H1 (cell line): ENCODE measurements around the gene MIER2. TPM values are rescaled to one million over a fixed set of nuclear protein-coding genes. Genes with fewer than 3 reads are reported as not detected.

Source experiments
- CTCF ChIA-PET: fragments of 300-600 bp; sonication (Branson Sonifier 250); formaldehyde crosslinking; loops from one replicate; lab custom pipeline; 2021; ENCODE audit not compliant: partially characterized antibody; lab: Charles Lee
- POLR2A ChIA-PET: fragments of 300-600 bp; sonication (Branson Sonifier 250); formaldehyde crosslinking; loops from one replicate; lab custom pipeline; 2021; ENCODE audit warnings: inconsistent platforms; ENCODE audit not compliant: partially characterized antibody; lab: Charles Lee
- DNase-seq, 2 experiments: peaks; one replicate each; pipeline versions ENCODE4 v3.0.0 to v3.0.0-alpha.2; 2010 to 2022; ENCODE audit warnings: low spot score in 2 of 2, low read depth in 1 of 2, mixed read lengths in 1 of 2
- FAIRE-seq: peaks from 2 replicates; lab custom pipeline; 2011; peaks lifted over from hg19 to GRCh38; lab: Jason Lieb, UNC
- H2AFZ ChIP-seq: 2 replicates; pipeline ENCODE4 v1.8.1; 2012; ENCODE audit warnings: low read length, inconsistent platforms
- H2AK5ac ChIP-seq: 2 replicates; pipeline ENCODE4 v1.6.1; 2013; ENCODE audit warnings: low read depth, low read length
- H2BK120ac ChIP-seq: replicated peaks from 2 replicates; pipeline ENCODE3; 2013; ENCODE audit warnings: low read depth, low read length, inconsistent platforms
- H2BK12ac ChIP-seq: 2 replicates; pipeline ENCODE4 v1.6.1; 2013; ENCODE audit warnings: low read depth, low read length
- H2BK15ac ChIP-seq: 2 replicates; pipeline ENCODE4 v1.6.1; 2013; ENCODE audit warnings: low read length
- H2BK20ac ChIP-seq: 2 replicates; pipeline ENCODE4 v1.6.1; 2013; ENCODE audit warnings: low read length
- H2BK5ac ChIP-seq: 2 replicates; pipeline ENCODE4 v1.6.1; 2013; ENCODE audit warnings: low read depth, low read length
- H3K14ac ChIP-seq: 2 replicates; pipeline ENCODE4 v1.6.1; 2013; ENCODE audit warnings: inconsistent platforms; ENCODE audit not compliant: insufficient read length
- H3K18ac ChIP-seq: 2 replicates; pipeline ENCODE4 v1.6.1; 2013; ENCODE audit warnings: low read length; ENCODE audit errors: extremely low read depth
- H3K23ac ChIP-seq: 2 replicates; pipeline ENCODE4 v1.6.1; 2013; ENCODE audit warnings: inconsistent platforms; ENCODE audit not compliant: insufficient read length
- H3K23me2 ChIP-seq: 2 replicates; pipeline ENCODE4 v1.6.1; 2013; ENCODE audit warnings: low read depth, low read length
- H3K27ac ChIP-seq: 2 replicates; pipeline ENCODE4 v1.6.1; 2011; ENCODE audit warnings: low read depth, low read length, inconsistent platforms
- H3K27me3 ChIP-seq, 4 experiments: replicated peaks in 1 of 4; 1 replicate in 1 of 4; 2 replicates in 3 of 4; pipeline versions ENCODE4 v1.6.1 to v1.8.1; 2011 to 2013; ENCODE audit warnings: low read length in 3 of 4, mild to moderate bottlenecking in 3 of 4, inconsistent platforms in 2 of 4, mixed read lengths in 2 of 4, moderate library complexity in 1 of 4; ENCODE audit not compliant: control insufficient read depth in 3 of 4, insufficient read depth in 3 of 4; ENCODE audit errors: extremely low read depth in 1 of 4
- H3K36me3 ChIP-seq, 4 experiments: 2 replicates each; pipeline versions ENCODE4 v1.6.1 to v1.8.1; 2011 to 2013; ENCODE audit warnings: mild to moderate bottlenecking in 4 of 4, low read length in 3 of 4, moderate library complexity in 2 of 4, control low read depth in 1 of 4, inconsistent platforms in 1 of 4; ENCODE audit not compliant: insufficient read depth in 4 of 4, control insufficient read depth in 2 of 4
- H3K4ac ChIP-seq: replicated peaks from 2 replicates; pipeline ENCODE3; 2013; ENCODE audit warnings: low read length, low read depth, mixed read lengths, inconsistent platforms; ENCODE audit not compliant: insufficient read length
- H3K4me1 ChIP-seq, 4 experiments: replicated peaks in 1 of 4; 1 replicate in 1 of 4; 2 replicates in 3 of 4; pipeline versions ENCODE4 v1.6.1 to v1.8.1; 2011 to 2013; ENCODE audit warnings: low read length in 3 of 4, inconsistent platforms in 2 of 4, mixed read lengths in 1 of 4; ENCODE audit not compliant: insufficient read depth in 4 of 4, control insufficient read depth in 3 of 4
- H3K4me2 ChIP-seq, 2 experiments: 2 replicates each; pipeline versions ENCODE4 v1.6.1 to v1.8.1; 2011 to 2013; ENCODE audit warnings: low read depth in 2 of 2, low read length in 2 of 2, control low read depth in 1 of 2, inconsistent platforms in 1 of 2, mild to moderate bottlenecking in 1 of 2; ENCODE audit not compliant: insufficient read depth in 1 of 2
- H3K4me3 ChIP-seq, 4 experiments: fragments of 200-600, 300-600 bp in 1 of 4; sonication (generic), shearing (Covaris generic), sonication (Bioruptor Twin) in 1 of 4; 2 replicates each; pipeline versions ENCODE4 v1.5.1 to v1.8.1; 2011 to 2016; ENCODE audit warnings: low read length in 4 of 4, low read depth in 3 of 4, control low read depth in 2 of 4, inconsistent platforms in 2 of 4, mild to moderate bottlenecking in 2 of 4, mixed read lengths in 1 of 4, moderate library complexity in 1 of 4; ENCODE audit not compliant: insufficient read depth in 2 of 4; ENCODE audit errors: extremely low read depth in 1 of 4
- H3K56ac ChIP-seq: replicated peaks from 2 replicates; pipeline ENCODE3; 2013; ENCODE audit warnings: low read depth, mild to moderate bottlenecking, mixed read lengths, low read length, inconsistent platforms; ENCODE audit not compliant: insufficient read length
- H3K79me1 ChIP-seq: 2 replicates; pipeline ENCODE4 v1.6.1; 2013; ENCODE audit warnings: low read depth, low read length, control low read depth
- H3K79me2 ChIP-seq, 2 experiments: 2 replicates each; pipeline versions ENCODE4 v1.6.1 to v1.8.1; 2012 to 2013; ENCODE audit warnings: low read length in 2 of 2, mild to moderate bottlenecking in 2 of 2, inconsistent platforms in 1 of 2; ENCODE audit not compliant: insufficient read depth in 2 of 2, control insufficient read depth in 1 of 2
- H3K9ac ChIP-seq, 4 experiments: replicated peaks in 1 of 4; 1 replicate in 1 of 4; 2 replicates in 3 of 4; pipeline versions ENCODE4 v1.6.1 to v1.8.1; 2011 to 2013; ENCODE audit warnings: low read depth in 3 of 4, low read length in 3 of 4, control low read depth in 2 of 4, mild to moderate bottlenecking in 2 of 4, moderate library complexity in 2 of 4, inconsistent platforms in 1 of 4; ENCODE audit errors: extremely low read depth in 1 of 4
- H3K9me3 ChIP-seq, 2 experiments: 2 replicates each; pipeline versions ENCODE4 v1.6.1 to v1.8.1; 2012 to 2013; ENCODE audit warnings: mild to moderate bottlenecking in 2 of 2, moderate library complexity in 2 of 2, control low read depth in 1 of 2, inconsistent platforms in 1 of 2, low read depth in 1 of 2, low read length in 1 of 2, mixed read lengths in 1 of 2; ENCODE audit not compliant: insufficient read depth in 2 of 2
- H4K20me1 ChIP-seq, 2 experiments: replicated peaks in 1 of 2; 2 replicates each; pipeline versions ENCODE3 to v1.8.1; 2011 to 2013; ENCODE audit warnings: inconsistent platforms in 2 of 2, low read length in 2 of 2, mild to moderate bottlenecking in 1 of 2; ENCODE audit not compliant: insufficient read depth in 2 of 2, control insufficient read depth in 1 of 2
- H4K5ac ChIP-seq: 2 replicates; pipeline ENCODE4 v1.6.1; 2013; ENCODE audit warnings: low read length, low read depth, mixed read lengths, inconsistent platforms; ENCODE audit not compliant: insufficient read length
- H4K8ac ChIP-seq: 2 replicates; pipeline ENCODE4 v1.8.0; 2013; ENCODE audit warnings: mild to moderate bottlenecking, moderate library complexity, low read length, inconsistent platforms; ENCODE audit not compliant: insufficient read depth; ENCODE audit errors: extremely low read depth
- H4K91ac ChIP-seq: replicated peaks from 2 replicates; pipeline ENCODE3; 2013; ENCODE audit warnings: low read length, mixed read lengths, inconsistent platforms; ENCODE audit not compliant: insufficient read length
- CREB1 ChIP-seq: IDR thresholded peaks from 2 replicates; pipeline ENCODE4 v1.6.1; 2012; ENCODE audit warnings: inconsistent platforms
- CTCF ChIP-seq, 3 experiments: IDR thresholded peaks; 1 replicate in 2 of 3; 2 replicates in 1 of 3; pipeline versions ENCODE4 v1.5.1 to v1.6.1; 2011; ENCODE audit warnings: low read length in 3 of 3, mild to moderate bottlenecking in 3 of 3, inconsistent platforms in 2 of 3, low read depth in 1 of 3, moderate library complexity in 1 of 3; ENCODE audit not compliant: insufficient read depth in 1 of 3; ENCODE audit errors: control extremely low read depth in 1 of 3
- E2F6 ChIP-seq: IDR thresholded peaks from 2 replicates; pipeline ENCODE4 v1.6.1; 2012; ENCODE audit warnings: inconsistent platforms
- EP300 ChIP-seq, 2 experiments: IDR thresholded peaks; 1 replicate in 1 of 2; 2 replicates in 1 of 2; pipeline ENCODE4 v1.6.1; 2011 to 2012; ENCODE audit warnings: low read depth in 2 of 2, low read length in 2 of 2, mild to moderate bottlenecking in 2 of 2, borderline replicate concordance in 1 of 2, inconsistent platforms in 1 of 2, moderate library complexity in 1 of 2
- GABPA ChIP-seq: IDR thresholded peaks from 2 replicates; pipeline ENCODE4 v1.6.1; 2011; ENCODE audit warnings: mild to moderate bottlenecking, low read length, moderate library complexity, borderline replicate concordance; ENCODE audit not compliant: insufficient read depth
- MAFK ChIP-seq: IDR thresholded peaks from 2 replicates; pipeline ENCODE4 v1.6.1; 2012; ENCODE audit warnings: low read depth, mild to moderate bottlenecking, improper control_type of control experiment, low read length
- TBP ChIP-seq: IDR thresholded peaks from 2 replicates; pipeline ENCODE4 v1.6.1; 2011; ENCODE audit warnings: low read depth, low read length, improper control_type of control experiment
- WGBS, 2 experiments: shearing (Covaris generic) in 1 of 2; methylation state at CpG; one replicate each; pipeline versions ENCODE4 v1.1.6 to v1.1.7; 2013 to 2015; ENCODE audit warnings: low lambda C conversion rate in 2 of 2, mixed read lengths in 2 of 2, inconsistent platforms in 1 of 2, low coverage in 1 of 2, missing lambda C conversion rate in 1 of 2; ENCODE audit not compliant: insufficient replicate concordance in 2 of 2, insufficient coverage in 1 of 2, insufficient read length in 1 of 2; ENCODE audit errors: extremely low coverage in 1 of 2, missing lambda C conversion rate in 1 of 2; 5-methylcytosine and 5-hydroxymethylcytosine counted together
- polyA plus RNA-seq, 7 experiments: library from polyadenylated mRNA; depleted of rRNA in 3 of 7; stranded (reverse) in 5 of 7; unstranded in 2 of 7; fragments of >200 nt in 5 of 7; fragments of 200-250 nt in 2 of 7; gene quantifications; 1 replicate in 5 of 7; 2 replicates in 1 of 7; 4 replicates in 1 of 7; pipeline versions ENCODE4 v1.2.1 to v1.2.3, GENCODE V29; 2011 to 2013; ENCODE audit warnings: missing spikeins in 2 of 7, mixed read lengths in 2 of 7
- total RNA-seq: library from RNA; stranded (reverse); fragmentation: NEBNext Ultra II Directional; extraction: Animal tissue kit (Norgen Biotek cat#: 25700); gene quantifications from 2 replicates; pipeline ENCODE4 v1.2.1, GENCODE V29; 2021
- TF ChIP-seq, protein P1 (sequence below): IDR thresholded peaks from 2 replicates; pipeline ENCODE4 v1.6.1; 2012; ENCODE audit warnings: inconsistent platforms

Gene MIER2
- total and polyA plus RNA-seq, 2 of the 8 experiments (the other 6 are each of a cell fraction or from before 2014, with no cell fraction given): 30.3 to 48.3 TPM

DNA sequence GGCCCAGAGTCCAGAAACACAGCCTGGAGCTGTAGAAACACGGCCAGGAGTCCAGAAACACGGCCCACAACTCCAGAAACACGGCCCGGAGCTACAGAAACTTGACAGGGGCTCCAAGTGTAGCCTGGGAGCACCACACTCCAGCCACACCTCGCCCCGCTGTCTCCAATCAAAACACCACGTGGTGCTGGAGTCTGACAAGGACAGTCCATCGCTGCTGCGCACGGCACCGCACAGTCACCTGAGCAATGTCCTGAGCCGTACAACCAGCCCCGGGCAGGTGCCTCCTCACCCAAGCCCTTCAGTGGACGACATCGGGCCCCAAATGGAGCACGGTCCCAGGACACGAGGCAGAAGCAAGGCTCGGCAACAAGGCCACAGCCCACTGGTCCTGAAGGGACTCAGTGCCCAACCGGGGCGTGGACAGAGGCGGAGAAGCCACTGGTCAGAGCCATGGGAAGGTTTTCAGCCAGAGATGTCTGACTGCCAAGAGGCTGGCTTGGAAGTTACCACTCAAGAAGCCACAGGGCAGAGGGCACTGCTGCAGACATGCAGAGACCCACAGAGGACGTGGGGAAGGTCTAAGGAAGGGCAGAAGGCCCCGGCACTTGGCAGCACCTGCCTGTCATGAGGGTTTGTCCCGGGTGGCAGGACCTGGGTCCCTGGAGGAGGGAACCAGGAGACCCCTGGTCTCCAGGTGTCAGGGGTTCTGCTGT, 33.7 kb downstream of the MIER2 start:
- no peak overlapping the region; the same call in 1 of the 2 replicates for H2BK5ac ChIP-seq
- no peak overlapping the region for H4K8ac ChIP-seq
- peaks cover 10 to 48% (median 30%) of the 10 kb centered on the region in 4 experiments; a peak in 7 of 8 replicates for H3K36me3 ChIP-seq
- H2BK15ac ChIP-seq: no peak overlapping the region
- H3K23me2 ChIP-seq: no peaks in the 10 kb centered on the region
- no peak overlapping the region for H3K9ac ChIP-seq
- no peak overlapping the region for H3K18ac ChIP-seq
- no peak overlapping the region for H3K4ac ChIP-seq
- no peak overlapping the region for H2BK20ac ChIP-seq
- no peaks in the 10 kb centered on the region for H3K9me3 ChIP-seq
- DNase-seq: no peak
- no peak overlapping the region for H4K5ac ChIP-seq
- no peaks in the 10 kb centered on the region for H3K27me3 ChIP-seq
- H3K23ac ChIP-seq: no peak overlapping the region
- H2BK120ac ChIP-seq: no peak overlapping the region
- no peak overlapping the region for H2AFZ ChIP-seq
- no peak overlapping the region for H3K4me3 ChIP-seq
- ChIA-PET POLR2A (interaction anchor here (0.9 to 1.4 kb wide), 7 partner anchors 9 to 37 kb away, joined by 3 to 5 read pairs (median 4); partner anchors contain the start of gene MIER2), CTCF (interaction anchor here (0.9 to 1.0 kb wide), 2 partner anchors 17 to 60 kb away, joined by 3 read pairs; no protein-coding TSS in a partner anchor)
- no peak for FAIRE-seq
- no peak overlapping the region for H3K27ac ChIP-seq
- H4K91ac ChIP-seq: no peak overlapping the region
- H3K56ac ChIP-seq: no peak overlapping the region
- H2AK5ac ChIP-seq: no peak overlapping the region
- H3K79me1 ChIP-seq: peaks cover 7% of the 10 kb centered on the region
- no peaks in the 10 kb centered on the region; a peak in 1 of 7 replicates for H3K4me1 ChIP-seq
- H2BK12ac ChIP-seq: no peak overlapping the region
- peaks cover 0 to 8% of the 10 kb centered on the region in 2 experiments; a peak in 1 of 4 replicates for H3K79me2 ChIP-seq
- WGBS, 2 experiments: 94% methylated on average over 24 of the region's 24 CpGs; no CpG with 5 or more reads in 1 of the 2 experiments
- H3K14ac ChIP-seq: no peak overlapping the region
- H3K4me2 ChIP-seq: no peak overlapping the region
- H4K20me1 ChIP-seq: peaks cover 11 to 28% of the 10 kb centered on the region in 2 experiments
- TF ChIP-seq CTCF (IDR thresholded peaks at IDR 0.05; ENCODE audit: control extremely low read depth in 1 of 3, insufficient read depth in 1 of 3, low read depth in 1 of 3, low read length in 3 of 3) (no peak), GABPA (no peak), EP300 (IDR thresholded peaks at IDR 0.05; ENCODE audit: borderline replicate concordance in 1 of 2, low read depth in 2 of 2, low read length in 2 of 2) (no peak), CREB1 (no peak), MAFK (no peak), E2F6 (no peak), TBP (no peak)
- TF ChIP-seq, protein P1, sequence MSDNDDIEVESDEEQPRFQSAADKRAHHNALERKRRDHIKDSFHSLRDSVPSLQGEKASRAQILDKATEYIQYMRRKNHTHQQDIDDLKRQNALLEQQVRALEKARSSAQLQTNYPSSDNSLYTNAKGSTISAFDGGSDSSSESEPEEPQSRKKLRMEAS: no peak
